Thyroid gland (tissue), 4 donors: Measurements from ENCODE around the gene TNFSF4. TPM values are rescaled to one million over a fixed set of nuclear protein-coding genes. Genes with fewer than 3 reads are reported as not detected.

ENCODE experiments used
- DNase-seq, 2 donors: peaks; one replicate each; pipeline ENCODE4 v3.0.0-alpha.2; 2019
- H3K27ac ChIP-seq, 3 donors: fragments of 200-600 bp; sonication (generic); 1 replicate in 2 of 3; 2 replicates in 1 of 3; pipeline ENCODE4 v1.5.1; 2016 to 2019; ENCODE audit warnings: mild to moderate bottlenecking in 1 of 3, moderate library complexity in 1 of 3
- H3K27me3 ChIP-seq: fragments of 200-600 bp; sonication (generic); one replicate; pipeline ENCODE4 v1.5.1; 2019
- H3K36me3 ChIP-seq, 2 donors: fragments of 200-600 bp; sonication (generic); one replicate each; pipeline ENCODE4 v1.5.1; 2016 to 2019
- H3K4me1 ChIP-seq, 2 donors: fragments of 200-600 bp; sonication (generic); one replicate each; pipeline ENCODE4 v1.5.1; 2017 to 2019
- H3K4me3 ChIP-seq, 3 donors: fragments of 200-600 bp; sonication (generic); replicated peaks in 1 of 3; 1 replicate in 2 of 3; 2 replicates in 1 of 3; pipeline ENCODE4 v1.5.1; 2016; ENCODE audit warnings: mild to moderate bottlenecking in 1 of 3
- H3K9me3 ChIP-seq: fragments of 200-600 bp; sonication (generic); one replicate; pipeline ENCODE4 v1.5.1; 2017
- POLR2A ChIP-seq, 2 donors: fragments of 450-650 bp; IDR thresholded peaks; one replicate each; pipeline ENCODE4 v1.6.1; 2017; ENCODE audit warnings: antibody characterized with exemption in 2 of 2, mild to moderate bottlenecking in 2 of 2, moderate library complexity in 1 of 2
- WGBS, 2 donors: methylation state at CpG; one replicate each; pipeline ENCODE4 v1.1.5; 2017; 5-methylcytosine and 5-hydroxymethylcytosine counted together
- intact Hi-C: fragments of 100-400 bp; cut with DNase I; formaldehyde crosslinking; loops from one replicate; pipeline ENCODE4 v1.15.1; 2023
- total RNA-seq, 4 donors: library from RNA; depleted of rRNA; stranded (reverse); fragments of >200 nt; gene quantifications; one replicate each; pipeline ENCODE4 v1.2.3, GENCODE V29; 2016
- TF ChIP-seq, protein P1 (sequence below), 6 experiments: fragments of 200-600 bp in 3 of 6; fragments of 450-650 bp in 3 of 6; sonication (generic) in 3 of 6; IDR thresholded peaks; one replicate each; pipeline ENCODE4 v1.5.1; 2016 to 2019; ENCODE audit warnings: antibody characterized with exemption in 6 of 6, mild to moderate bottlenecking in 2 of 6, inconsistent platforms in 1 of 6, moderate library complexity in 1 of 6

Gene TNFSF4
- total RNA-seq, 4 donors from 2014 or later: 0.13 to 0.63 (median 0.41) TPM

DNA sequence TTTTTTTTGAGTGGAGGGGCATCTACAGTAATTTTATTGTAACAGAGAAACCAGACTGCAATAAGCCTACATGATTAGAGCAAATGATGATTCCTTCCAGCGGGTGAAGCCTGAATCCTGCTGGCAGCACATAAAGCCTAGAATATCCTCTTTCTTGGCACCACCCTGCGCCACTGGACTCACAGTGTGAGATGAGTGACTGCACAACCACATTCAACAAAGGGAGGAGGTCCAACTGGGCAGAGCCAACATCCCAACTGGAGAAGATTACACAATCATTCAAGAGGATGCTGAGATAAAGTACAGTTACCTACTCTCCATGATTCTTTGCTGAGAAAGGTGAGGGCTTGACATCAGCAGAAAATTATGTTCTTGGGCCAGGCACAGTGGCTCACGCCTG, 67.4 kb downstream of the TNFSF4 start:
- H3K4me1 ChIP-seq: no peaks in the 10 kb centered on the region
- no peak for TF ChIP-seq POLR2A (IDR thresholded peaks at IDR 0.05)
- TF ChIP-seq, protein P1, sequence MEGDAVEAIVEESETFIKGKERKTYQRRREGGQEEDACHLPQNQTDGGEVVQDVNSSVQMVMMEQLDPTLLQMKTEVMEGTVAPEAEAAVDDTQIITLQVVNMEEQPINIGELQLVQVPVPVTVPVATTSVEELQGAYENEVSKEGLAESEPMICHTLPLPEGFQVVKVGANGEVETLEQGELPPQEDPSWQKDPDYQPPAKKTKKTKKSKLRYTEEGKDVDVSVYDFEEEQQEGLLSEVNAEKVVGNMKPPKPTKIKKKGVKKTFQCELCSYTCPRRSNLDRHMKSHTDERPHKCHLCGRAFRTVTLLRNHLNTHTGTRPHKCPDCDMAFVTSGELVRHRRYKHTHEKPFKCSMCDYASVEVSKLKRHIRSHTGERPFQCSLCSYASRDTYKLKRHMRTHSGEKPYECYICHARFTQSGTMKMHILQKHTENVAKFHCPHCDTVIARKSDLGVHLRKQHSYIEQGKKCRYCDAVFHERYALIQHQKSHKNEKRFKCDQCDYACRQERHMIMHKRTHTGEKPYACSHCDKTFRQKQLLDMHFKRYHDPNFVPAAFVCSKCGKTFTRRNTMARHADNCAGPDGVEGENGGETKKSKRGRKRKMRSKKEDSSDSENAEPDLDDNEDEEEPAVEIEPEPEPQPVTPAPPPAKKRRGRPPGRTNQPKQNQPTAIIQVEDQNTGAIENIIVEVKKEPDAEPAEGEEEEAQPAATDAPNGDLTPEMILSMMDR (IDR thresholded peaks at IDR 0.05): no peak
- H3K9me3 ChIP-seq: no peaks in the 10 kb centered on the region
- no peaks in the 10 kb centered on the region for H3K27me3 ChIP-seq
- intact Hi-C loops: no loop called here
- 97 to 99% methylated on average over 3 of the region's 3 CpGs for WGBS, 2 donors
- DNase-seq: no peak
- no peak overlapping the region for H3K27ac ChIP-seq
- no peaks in the 10 kb centered on the region for H3K36me3 ChIP-seq
- H3K4me3 ChIP-seq: no peak overlapping the region

DNA sequence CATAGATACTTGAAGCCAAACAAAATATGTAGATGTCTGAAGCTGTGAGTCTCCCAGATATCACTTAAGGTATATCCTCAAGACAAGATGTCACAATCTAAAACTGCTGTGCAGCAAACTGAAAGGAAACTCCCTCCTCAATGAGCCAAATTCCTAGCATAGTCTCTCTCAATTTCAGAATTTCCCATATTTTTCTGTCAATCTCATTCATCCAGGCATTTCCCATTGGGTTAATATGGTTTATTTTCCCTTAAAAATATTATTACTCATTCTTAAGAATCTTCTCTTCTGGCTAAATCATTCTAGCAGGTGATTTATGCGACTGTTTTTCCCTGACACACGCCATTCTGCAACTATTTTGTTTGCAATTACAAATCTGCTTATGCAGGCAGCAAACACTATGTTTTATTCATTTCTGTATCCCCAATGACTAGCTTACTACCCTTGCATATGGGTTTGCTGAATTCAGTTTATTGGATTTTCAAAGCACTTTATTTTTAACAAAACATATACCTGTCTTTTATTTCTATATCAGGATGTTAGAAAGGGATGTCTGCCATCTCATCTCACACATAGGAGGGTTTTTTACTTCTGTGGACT, 69.9 kb downstream of the TNFSF4 start:
- intact Hi-C loops: no loop called here
- H3K27ac ChIP-seq: no peak overlapping the region
- no peak for TF ChIP-seq POLR2A (IDR thresholded peaks at IDR 0.05)
- TF ChIP-seq, protein P1 (IDR thresholded peaks at IDR 0.05): no peak
- H3K4me3 ChIP-seq: no peak overlapping the region
- no peaks in the 10 kb centered on the region for H3K36me3 ChIP-seq
- H3K9me3 ChIP-seq: no peaks in the 10 kb centered on the region
- DNase-seq: no peak
- H3K27me3 ChIP-seq: no peaks in the 10 kb centered on the region
- 92 to 93% methylated on average over 2 of the region's 2 CpGs for WGBS, 2 donors
- no peaks in the 10 kb centered on the region for H3K4me1 ChIP-seq

DNA sequence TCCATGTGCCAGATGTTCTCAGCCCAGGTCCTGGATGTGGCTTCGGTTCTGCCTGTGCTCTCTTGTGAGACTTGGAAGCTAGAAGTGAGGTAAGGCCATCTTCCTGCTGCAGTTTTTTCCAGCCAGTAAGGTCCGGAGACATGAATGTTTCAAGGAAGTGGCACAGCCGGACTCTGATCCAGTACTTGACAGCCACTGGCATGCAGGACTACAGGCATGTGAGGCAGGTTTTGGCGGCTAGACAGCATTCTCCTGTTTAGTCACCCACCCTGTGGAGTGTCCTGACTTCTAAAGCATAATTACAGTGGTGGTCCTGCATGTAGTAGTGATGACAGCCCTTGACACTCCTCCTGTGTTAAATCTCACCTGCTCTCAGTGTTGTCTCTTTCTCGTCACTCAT, 72.3 kb downstream of the TNFSF4 start:
- intact Hi-C loops: no loop called here
- DNase-seq: no peak
- H3K4me1 ChIP-seq: no peaks in the 10 kb centered on the region
- no peaks in the 10 kb centered on the region for H3K36me3 ChIP-seq
- TF ChIP-seq POLR2A (IDR thresholded peaks at IDR 0.05): no peak
- TF ChIP-seq, protein P1 (IDR thresholded peaks at IDR 0.05): no peak
- no peak overlapping the region for H3K4me3 ChIP-seq
- no peaks in the 10 kb centered on the region for H3K27me3 ChIP-seq
- H3K9me3 ChIP-seq: no peaks in the 10 kb centered on the region
- H3K27ac ChIP-seq: no peak overlapping the region
- WGBS, 2 donors: 73 to 74% methylated on average over 5 of the region's 5 CpGs

DNA sequence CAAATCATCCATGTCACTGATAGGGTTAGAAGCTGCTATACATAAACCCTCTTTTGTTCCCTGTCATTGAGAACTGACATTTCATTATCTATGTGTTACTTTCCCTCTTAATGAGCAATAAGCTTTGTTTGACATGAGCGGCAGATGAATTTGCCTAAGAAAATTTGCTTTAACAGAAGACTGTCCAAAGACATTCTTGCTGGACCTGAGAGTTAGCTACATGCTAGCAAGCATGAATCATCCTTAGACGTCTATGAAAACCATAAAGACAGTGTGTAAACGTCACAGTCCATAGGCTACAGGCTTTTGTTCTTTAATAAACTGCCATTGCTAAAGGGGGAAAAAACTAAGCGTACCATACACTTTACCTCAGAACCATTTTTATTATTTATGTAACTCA, 73.1 kb downstream of the TNFSF4 start:
- no peak for DNase-seq
- Histone ChIP-seq H3K36me3 (no peaks in the 10 kb centered on the region), H3K9me3 (no peaks in the 10 kb centered on the region), H3K4me1 (no peaks in the 10 kb centered on the region), H3K27me3 (no peaks in the 10 kb centered on the region), H3K4me3 (no peak overlapping the region), H3K27ac (no peak overlapping the region)
- WGBS, 2 donors: 85 to 90% methylated on average over 4 of the region's 4 CpGs
- TF ChIP-seq, protein P1 (IDR thresholded peaks at IDR 0.05): no peak
- no peak for TF ChIP-seq POLR2A (IDR thresholded peaks at IDR 0.05)
- intact Hi-C loops: no loop called here

Other genes starting within 250 kb of the TNFSF4 start
- gene TNFSF18, start 156.4 kb downstream of the TNFSF4 start, total RNA-seq: not detected